PC-3 (cell line): Measurements from ENCODE around the gene ADO.

Experiments used
- EZH2 ChIP-seq: fragments of 300-600 bp; sonication (generic); IDR thresholded peaks from one replicate; pipeline ENCODE4 v1.6.1; 2017; ENCODE audit warnings: antibody characterized with exemption, mild to moderate bottlenecking, low read length; ENCODE audit not compliant: unreplicated experiment
- TF ChIP-seq, protein P1 (sequence below): fragments of 300-600 bp; sonication (generic); conservative IDR thresholded peaks from 2 replicates; pipeline ENCODE4 v1.5.1; 2017; ENCODE audit warnings: antibody characterized with exemption, low read depth, mild to moderate bottlenecking, low read length

DNA sequence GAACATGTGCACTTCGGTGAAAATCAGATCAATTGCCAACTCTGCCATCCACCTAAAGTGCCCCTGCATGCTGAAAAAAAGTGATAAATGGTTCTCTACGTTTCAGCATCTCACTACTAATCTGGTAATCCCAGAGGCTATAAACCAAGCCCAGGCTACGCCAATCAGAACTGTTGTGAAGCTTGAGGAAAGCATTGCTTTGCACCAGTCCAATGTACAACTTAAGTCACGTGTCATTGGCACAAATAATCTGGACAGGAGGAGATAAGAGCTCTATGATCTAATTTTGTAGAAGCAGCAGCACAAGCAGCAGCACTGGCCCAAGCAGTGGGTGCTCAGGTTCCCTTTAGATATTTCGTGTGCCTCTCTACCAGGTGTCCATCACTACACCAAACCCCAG, 16.1 kb downstream of the ADO start:
- TF ChIP-seq, protein P1, sequence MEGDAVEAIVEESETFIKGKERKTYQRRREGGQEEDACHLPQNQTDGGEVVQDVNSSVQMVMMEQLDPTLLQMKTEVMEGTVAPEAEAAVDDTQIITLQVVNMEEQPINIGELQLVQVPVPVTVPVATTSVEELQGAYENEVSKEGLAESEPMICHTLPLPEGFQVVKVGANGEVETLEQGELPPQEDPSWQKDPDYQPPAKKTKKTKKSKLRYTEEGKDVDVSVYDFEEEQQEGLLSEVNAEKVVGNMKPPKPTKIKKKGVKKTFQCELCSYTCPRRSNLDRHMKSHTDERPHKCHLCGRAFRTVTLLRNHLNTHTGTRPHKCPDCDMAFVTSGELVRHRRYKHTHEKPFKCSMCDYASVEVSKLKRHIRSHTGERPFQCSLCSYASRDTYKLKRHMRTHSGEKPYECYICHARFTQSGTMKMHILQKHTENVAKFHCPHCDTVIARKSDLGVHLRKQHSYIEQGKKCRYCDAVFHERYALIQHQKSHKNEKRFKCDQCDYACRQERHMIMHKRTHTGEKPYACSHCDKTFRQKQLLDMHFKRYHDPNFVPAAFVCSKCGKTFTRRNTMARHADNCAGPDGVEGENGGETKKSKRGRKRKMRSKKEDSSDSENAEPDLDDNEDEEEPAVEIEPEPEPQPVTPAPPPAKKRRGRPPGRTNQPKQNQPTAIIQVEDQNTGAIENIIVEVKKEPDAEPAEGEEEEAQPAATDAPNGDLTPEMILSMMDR, result no peak
- TF ChIP-seq EZH2, result no peak
